Adipocyte (in vitro differentiated cells): Measurements from ENCODE around the gene CYGB.
A peak's percentile ranks its signal among the peaks of the same experiment; 100 is the strongest.
"Not testable (repeated sequence)": the region's sequence is repeated elsewhere in the genome, so short reads cannot be mapped to it uniquely, and the experiment has no call there.

Experiments used
- DNase-seq: peaks from one replicate; pipeline ENCODE4 v3.0.0-alpha.2; 2015; ENCODE audit warnings: low read depth
- H3K27me3 ChIP-seq: replicated peaks from 2 replicates; pipeline ENCODE4 v1.7.0; 2013; ENCODE audit warnings: mild to moderate bottlenecking, low read length, moderate library complexity; ENCODE audit not compliant: control insufficient read depth, insufficient read depth
- H3K36me3 ChIP-seq: 2 replicates; pipeline ENCODE4 v1.7.0; 2013; ENCODE audit warnings: low read length, mild to moderate bottlenecking, moderate library complexity; ENCODE audit not compliant: control insufficient read depth, insufficient read depth, severe bottlenecking
- H3K4me1 ChIP-seq: 2 replicates; pipeline ENCODE4 v1.7.0; 2013; ENCODE audit warnings: mild to moderate bottlenecking, low read length, moderate library complexity; ENCODE audit not compliant: control insufficient read depth, insufficient read depth
- H3K4me3 ChIP-seq: 2 replicates; pipeline ENCODE4 v1.7.0; 2013; ENCODE audit warnings: mild to moderate bottlenecking, low read length, moderate library complexity
- H3K9ac ChIP-seq: 2 replicates; pipeline ENCODE4 v1.7.0; 2013; ENCODE audit warnings: mild to moderate bottlenecking, low read length, moderate library complexity
- H3K9me3 ChIP-seq: 2 replicates; pipeline ENCODE4 v1.7.0; 2013; ENCODE audit warnings: mild to moderate bottlenecking, low read length, moderate library complexity; ENCODE audit not compliant: control insufficient read depth

The CYGB gene

GRCh38 chr17:76566613-76566943 lies 29.1 kb upstream of the CYGB start:
- no peak for DNase-seq
- Histone ChIP-seq H3K4me1 (peaks cover 42% of the 10 kb centered on the region), H3K27me3 (no peaks in the 10 kb centered on the region), H3K9me3 (no peaks in the 10 kb centered on the region), H3K4me3 (no peak overlapping the region), H3K36me3 (peaks cover 43% of the 10 kb centered on the region), H3K9ac (no peak overlapping the region)

- peaks cover 50% of the 10 kb centered on the region for H3K36me3 ChIP-seq
- no peak for DNase-seq
These were observed 28.5 kb upstream of the CYGB start for GRCh38 chr17:76565728-76566612.

GRCh38 chr17:76564991-76565727 lies 27.6 kb upstream of the CYGB start:
- not testable (repeated sequence) for H3K27me3 ChIP-seq, DNase-seq, H3K9me3 ChIP-seq, H3K4me3 ChIP-seq, H3K9ac ChIP-seq
- Histone ChIP-seq H3K36me3 (peaks cover 58% of the 10 kb centered on the region), H3K4me1 (peaks cover 55% of the 10 kb centered on the region)

More at GRCh38 chr17:76565728-76566612, 28.5 kb upstream of the CYGB start:
- Histone ChIP-seq H3K4me1 (peaks cover 48% of the 10 kb centered on the region), H3K27me3 (no peaks in the 10 kb centered on the region), H3K9me3 (no peaks in the 10 kb centered on the region), H3K4me3 (no peak overlapping the region), H3K9ac (no peak overlapping the region)

- not testable (repeated sequence) for H3K27me3 ChIP-seq, H3K9ac ChIP-seq, H3K9me3 ChIP-seq, DNase-seq, H3K4me3 ChIP-seq
- Histone ChIP-seq H3K4me1 (peaks cover 62% of the 10 kb centered on the region), H3K36me3 (peaks cover 61% of the 10 kb centered on the region)
These were observed 25.9 kb upstream of the CYGB start for GRCh38 chr17:76563359-76563758.

- Histone ChIP-seq H3K9me3 (no peaks in the 10 kb centered on the region), H3K9ac (no peak overlapping the region), H3K4me3 (peak overlapping the region; percentile 19), H3K27me3 (no peaks in the 10 kb centered on the region), H3K4me1 (peaks cover 60% of the 10 kb centered on the region), H3K36me3 (peaks cover 61% of the 10 kb centered on the region)
- peak; percentile 73 for DNase-seq
These were observed 25.2 kb upstream of the CYGB start for GRCh38 chr17:76562734-76563148.

GRCh38 chr17:76561799-76562268 lies 24.3 kb upstream of the CYGB start:
- no peaks in the 10 kb centered on the region for H3K27me3 ChIP-seq
- H3K4me3 ChIP-seq: peak overlapping the region; percentile 59
- peak overlapping the region; percentile 100 for H3K9ac ChIP-seq
- H3K9me3 ChIP-seq: no peaks in the 10 kb centered on the region
- H3K4me1 ChIP-seq: peaks cover 58% of the 10 kb centered on the region
- peaks cover 61% of the 10 kb centered on the region for H3K36me3 ChIP-seq
- DNase-seq: peak; percentile 49

GRCh38 chr17:76561332-76561731 lies 23.8 kb upstream of the CYGB start:
- Histone ChIP-seq H3K4me1 (peaks cover 61% of the 10 kb centered on the region), H3K27me3 (no peaks in the 10 kb centered on the region), H3K4me3 (peak overlapping the region; percentile 59), H3K9ac (peak overlapping the region; percentile 100), H3K36me3 (peaks cover 56% of the 10 kb centered on the region), H3K9me3 (no peaks in the 10 kb centered on the region)
- DNase-seq: no peak

- Histone ChIP-seq H3K4me3 (peak overlapping the region; percentile 59), H3K27me3 (no peaks in the 10 kb centered on the region), H3K36me3 (peaks cover 51% of the 10 kb centered on the region), H3K9me3 (no peaks in the 10 kb centered on the region), H3K4me1 (peaks cover 56% of the 10 kb centered on the region), H3K9ac (peak overlapping the region; percentile 100)
- no peak for DNase-seq
These were observed 23.3 kb upstream of the CYGB start for GRCh38 chr17:76560877-76561221.

- Histone ChIP-seq H3K9me3 (no peaks in the 10 kb centered on the region), H3K4me1 (peaks cover 50% of the 10 kb centered on the region), H3K36me3 (peaks cover 45% of the 10 kb centered on the region), H3K9ac (peak overlapping the region; percentile 100), H3K27me3 (no peaks in the 10 kb centered on the region), H3K4me3 (peak overlapping the region; percentile 100)
- no peak for DNase-seq
These were observed 22.7 kb upstream of the CYGB start for GRCh38 chr17:76560036-76560876.

GRCh38 chr17:76559460-76559859 lies 22.0 kb upstream of the CYGB start:
- Histone ChIP-seq H3K36me3 (peaks cover 37% of the 10 kb centered on the region), H3K4me3 (peak overlapping the region; percentile 100), H3K9ac (peak overlapping the region; percentile 100), H3K4me1 (peaks cover 47% of the 10 kb centered on the region)
- not testable (repeated sequence) for H3K27me3 ChIP-seq, H3K9me3 ChIP-seq, DNase-seq
